HG03558 (cell line): ENCODE measurements around the gene EEF1A1.
"Not testable (repeated sequence)": the region's sequence is repeated elsewhere in the genome, so short reads cannot be mapped to it uniquely, and the experiment has no call there.

Experiments used
- ATAC-seq: cut with Tn5 transposase; IDR thresholded peaks from one replicate; pipeline ENCODE4 v1.9.1; 2021; ENCODE audit warnings: moderate number of reproducible peaks; ENCODE audit not compliant: unreplicated experiment; ENCODE audit errors: extremely low read depth

Gene EEF1A1

DNA sequence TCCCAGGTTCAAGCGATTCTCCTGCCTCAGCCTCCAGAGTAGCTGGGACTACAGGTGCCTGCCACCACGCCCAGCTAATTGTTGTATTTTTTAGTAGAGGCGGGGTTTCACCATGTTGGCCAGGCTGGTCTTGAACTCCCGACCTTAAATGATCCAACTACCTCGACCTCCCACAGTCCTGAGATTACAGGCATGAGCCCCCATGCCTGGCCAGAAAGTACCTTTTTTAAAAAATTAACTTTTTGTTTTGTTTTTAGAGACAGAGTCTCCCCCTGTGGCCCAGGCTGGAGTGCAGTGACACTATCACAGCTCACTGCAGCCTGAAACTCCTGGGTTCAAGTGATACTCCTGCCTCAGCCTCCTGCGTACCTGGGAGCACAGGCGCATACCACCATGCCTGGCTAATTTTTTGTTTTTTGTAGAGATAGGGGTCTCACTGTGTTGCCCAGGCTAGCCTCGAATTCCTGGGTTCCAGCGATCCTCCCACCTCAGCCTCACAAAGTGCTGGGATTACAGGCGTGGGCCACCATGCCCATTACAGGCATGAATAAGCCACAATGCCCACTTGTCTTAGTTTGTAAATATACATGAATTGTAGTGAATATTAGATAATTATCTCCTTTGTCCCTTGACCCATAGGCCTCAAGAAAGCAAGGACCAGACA, 17.4 kb upstream of the EEF1A1 start:
- ATAC-seq = no peak

GRCh38 chr6:73537677-73538076, 16.8 kb upstream of the EEF1A1 start:
- no peak for ATAC-seq

- no peak for ATAC-seq
Measured at GRCh38 chr6:73534628-73535027, 13.8 kb upstream of the EEF1A1 start.

- ATAC-seq = no peak
Measured at GRCh38 chr6:73532293-73532692, 11.5 kb upstream of the EEF1A1 start.

- ATAC-seq = no peak
Measured at GRCh38 chr6:73528897-73529296, 8.1 kb upstream of the EEF1A1 start.

DNA sequence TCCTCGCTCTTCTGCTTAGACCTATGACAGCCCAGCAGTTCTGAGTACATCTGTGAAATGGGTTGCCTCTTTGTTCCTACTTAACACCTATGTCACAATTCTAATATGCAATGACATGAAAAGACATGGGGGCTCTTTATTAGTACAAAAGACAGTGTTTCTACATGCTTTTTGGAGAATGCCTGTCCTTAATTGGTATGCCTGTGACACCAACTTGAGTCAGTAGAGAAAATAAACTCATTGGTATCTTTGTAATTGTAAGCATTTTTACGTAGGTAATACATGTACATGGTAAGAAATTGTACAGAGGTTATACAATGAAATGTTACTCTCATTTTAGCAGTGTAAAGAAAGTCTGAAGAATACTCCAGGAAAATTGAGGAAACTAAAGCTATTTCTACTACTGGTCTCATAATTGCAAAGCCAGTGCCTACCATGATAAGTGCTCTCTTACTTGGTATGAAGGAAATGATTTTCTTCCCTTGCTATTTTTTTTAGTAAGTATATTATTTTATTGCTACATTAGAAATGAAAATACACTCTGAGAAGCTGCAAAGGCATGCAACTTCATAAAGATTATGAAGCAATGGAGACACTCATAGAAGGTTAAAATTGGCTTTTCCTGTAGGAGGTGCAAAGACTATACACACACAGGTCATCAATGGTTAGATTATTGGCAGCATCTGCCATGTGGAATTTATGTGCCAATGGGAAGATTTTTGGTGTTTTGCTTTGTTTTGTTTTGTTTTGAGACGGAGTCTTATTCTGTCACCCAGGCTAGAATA, 4.9 kb upstream of the EEF1A1 start:
- no peak for ATAC-seq

GRCh38 chr6:73523434-73524123, 2.7 kb upstream of the EEF1A1 start:
- ATAC-seq = peak; percentile 30

DNA sequence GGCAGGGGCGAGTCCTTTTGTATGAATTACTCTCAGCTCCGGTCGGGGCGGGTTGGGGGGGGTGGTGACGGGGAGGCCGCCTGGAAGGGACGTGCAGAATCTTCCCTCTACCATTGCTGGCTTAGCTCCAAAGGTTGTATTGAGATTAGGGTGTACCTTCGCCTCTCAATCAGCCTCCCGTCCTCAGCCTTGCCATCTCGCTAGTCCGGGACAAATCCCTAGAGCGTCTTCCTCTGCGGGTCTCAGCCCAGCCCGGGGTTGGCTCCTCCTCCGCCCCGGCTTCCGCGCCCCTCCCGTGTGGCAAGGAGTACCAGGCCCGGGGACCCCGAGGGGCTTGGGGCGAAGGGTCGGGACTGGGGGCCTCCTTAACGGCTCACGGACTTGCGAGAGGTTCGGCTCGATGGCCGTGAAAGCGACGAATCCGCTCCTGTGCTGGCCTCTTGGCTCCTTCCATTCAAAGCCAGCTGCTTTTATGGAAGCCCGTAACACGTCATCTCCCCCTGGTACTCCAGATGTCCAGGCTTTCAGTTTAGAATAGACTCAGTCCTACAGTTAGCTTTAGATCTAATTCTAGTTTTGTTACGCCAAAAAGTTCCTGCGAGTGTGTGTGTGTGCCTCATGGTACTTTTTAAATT, 636 bp upstream of the EEF1A1 start:
- peak; percentile 8 for ATAC-seq

GRCh38 chr6:73519926-73520687, 725 bp downstream of the EEF1A1 start:
- ATAC-seq = no peak

- ATAC-seq = not testable (repeated sequence)
Measured at GRCh38 chr6:73518982-73519881, 1.6 kb downstream of the EEF1A1 start.

DNA sequence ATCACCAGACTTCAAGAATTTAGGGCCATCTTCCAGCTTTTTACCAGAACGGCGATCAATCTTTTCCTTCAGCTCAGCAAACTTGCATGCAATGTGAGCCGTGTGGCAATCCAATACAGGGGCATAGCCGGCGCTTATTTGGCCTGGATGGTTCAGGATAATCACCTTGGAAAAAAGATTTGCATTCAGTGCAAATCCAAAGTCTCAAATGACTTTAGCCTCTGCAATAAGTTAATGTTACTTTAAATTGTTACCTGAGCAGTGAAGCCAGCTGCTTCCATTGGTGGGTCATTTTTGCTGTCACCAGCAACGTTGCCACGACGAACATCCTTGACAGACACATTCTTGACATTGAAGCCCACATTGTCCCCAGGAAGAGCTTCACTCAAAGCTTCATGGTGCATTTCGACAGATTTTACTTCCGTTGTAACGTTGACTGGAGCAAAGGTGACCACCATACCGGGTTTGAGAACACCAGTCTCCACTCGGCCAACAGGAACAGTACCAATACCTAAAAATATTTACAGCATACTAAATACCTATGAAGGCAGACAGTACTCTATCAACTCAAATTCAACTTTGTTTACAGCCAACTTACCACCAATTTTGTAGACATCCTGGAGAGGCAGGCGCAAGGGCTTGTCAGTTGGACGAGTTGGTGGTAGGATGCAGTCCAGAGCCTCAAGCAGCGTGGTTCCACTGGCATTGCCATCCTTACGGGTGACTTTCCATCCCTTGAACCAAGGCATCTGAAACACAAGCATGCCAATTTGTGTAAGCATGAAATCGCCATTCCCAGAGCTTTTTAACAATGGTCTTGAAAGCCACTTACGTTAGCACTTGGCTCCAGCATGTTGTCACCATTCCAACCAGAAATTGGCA, 2.5 kb downstream of the EEF1A1 start:
- not testable (repeated sequence) for ATAC-seq

DNA sequence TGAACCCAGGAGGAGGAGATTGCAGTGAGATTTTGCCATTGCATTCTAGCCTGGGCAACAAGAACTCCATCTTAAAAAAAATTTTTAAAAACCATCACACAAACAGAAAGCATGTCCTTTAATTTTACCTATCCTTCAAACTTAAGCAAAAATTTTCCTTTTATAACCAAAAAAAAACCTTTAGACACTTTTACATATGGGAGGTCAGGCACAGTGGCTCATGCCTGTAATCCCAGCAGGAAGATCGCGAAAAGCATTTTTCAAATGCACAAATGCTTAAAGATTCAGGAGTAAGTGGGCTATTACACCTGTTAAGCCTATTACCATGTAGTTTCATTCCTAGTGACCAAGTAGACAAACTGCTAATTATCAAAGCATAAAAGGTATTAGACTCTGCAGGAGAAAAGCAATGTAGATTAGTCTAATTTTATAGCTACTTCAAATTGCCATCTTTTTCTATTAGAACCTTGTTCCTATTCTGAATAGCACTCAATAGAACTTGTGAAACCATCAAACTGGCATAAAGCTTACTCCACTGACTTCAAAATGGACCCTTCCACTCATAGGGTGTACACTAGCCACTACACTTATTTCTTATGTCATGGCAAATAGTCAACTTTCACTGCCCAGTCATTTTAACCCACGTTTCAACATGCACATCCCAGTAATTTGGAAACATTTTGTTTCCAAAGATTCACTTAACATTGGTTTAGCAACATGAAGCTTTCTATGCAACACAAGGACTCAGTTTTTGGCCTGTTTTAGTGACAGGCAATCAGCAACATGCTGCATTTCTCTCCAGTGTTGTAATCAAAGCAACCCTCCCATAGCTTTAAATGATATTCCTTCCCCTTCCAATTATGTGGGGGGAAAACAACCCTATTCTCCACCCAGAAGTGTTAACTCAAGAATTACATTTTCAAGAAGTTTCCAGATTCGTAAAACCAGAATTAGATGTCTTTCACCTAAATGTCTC, 4.0 kb downstream of the EEF1A1 start:
- ATAC-seq = no peak

DNA sequence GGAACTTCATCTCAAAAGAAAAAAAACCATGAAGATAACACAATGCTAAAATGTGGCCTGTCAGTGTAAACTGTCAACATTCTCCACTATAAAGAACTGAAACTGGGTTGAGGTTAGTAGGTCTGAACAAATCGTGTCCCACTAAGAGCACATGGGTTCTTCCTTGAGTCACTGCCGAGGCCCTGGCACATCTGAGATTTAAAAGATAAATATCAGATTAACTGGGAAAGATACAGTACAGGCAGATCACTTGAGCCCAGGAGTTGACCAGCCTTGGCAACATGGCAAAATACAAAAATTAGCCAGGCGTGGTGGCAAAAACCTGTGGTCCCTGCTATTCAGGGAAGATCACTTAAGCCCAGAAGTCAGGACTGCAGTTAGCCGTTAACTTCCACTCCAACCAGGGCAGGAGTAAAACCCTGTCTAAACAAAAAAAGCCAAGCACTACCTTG, 5.6 kb downstream of the EEF1A1 start:
- ATAC-seq = peak; percentile 31

DNA sequence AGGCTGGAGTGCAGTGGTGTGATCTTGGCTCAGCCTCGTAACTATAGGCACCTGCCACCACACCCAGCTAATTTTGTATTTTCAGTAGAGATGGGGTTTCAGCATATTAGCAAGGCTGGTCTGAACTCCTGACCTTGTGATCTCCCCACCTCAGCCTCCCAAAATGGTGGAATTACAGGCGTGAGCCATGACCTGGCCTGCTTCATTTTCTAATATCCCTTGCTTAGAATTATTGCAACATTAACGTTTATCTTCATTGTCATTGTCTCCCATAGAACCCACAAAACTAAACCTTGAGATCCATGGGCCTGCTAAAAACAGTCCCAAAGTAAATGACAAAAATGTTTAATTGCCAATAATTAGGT, 6.1 kb downstream of the EEF1A1 start:
- ATAC-seq = no peak

- no peak for ATAC-seq
Measured at GRCh38 chr6:73513496-73513854, 7.4 kb downstream of the EEF1A1 start.

GRCh38 chr6:73511796-73512195, 9.0 kb downstream of the EEF1A1 start:
- no peak for ATAC-seq

- ATAC-seq = no peak
Measured at GRCh38 chr6:73509851-73510250, 11.0 kb downstream of the EEF1A1 start.
